Mesenteric fat pad (tissue), 1 donor: ENCODE measurements around the gene POMP. TPM values are rescaled to one million over a fixed set of nuclear protein-coding genes. Genes with fewer than 3 reads are reported as not detected.
"Not testable (repeated sequence)": the region's sequence is repeated elsewhere in the genome, so short reads cannot be mapped to it uniquely, and the experiment has no call there.

Experiments used
- DNase-seq: peaks from one replicate; pipeline ENCODE4 v3.0.0-alpha.2; 2020; ENCODE audit warnings: low spot score
- total RNA-seq: library from RNA; stranded (reverse); fragmentation: NEBNext Ultra II Directional; extraction: Animal tissue kit (Norgen Biotek cat#: 25700); gene quantifications from one replicate; pipeline ENCODE4 v1.2.1, GENCODE V29; 2021
- donor health status: DM: yes; HTN: yes; CAD: no.

POMP gene
- total RNA-seq, 1 donor from 2014 or later: 88.7 TPM

GRCh38 chr13:28693605-28694491 is 34.9 kb downstream of the POMP start:
- not testable (repeated sequence) for DNase-seq

GRCh38 chr13:28697441-28697840 is 38.5 kb downstream of the POMP start:
- DNase-seq: no peak

GRCh38 chr13:28699246-28699645 is 40.3 kb downstream of the POMP start:
- DNase-seq: no peak

- DNase-seq: no peak
These were observed 45.4 kb downstream of the POMP start for GRCh38 chr13:28704282-28704681.

- no peak for DNase-seq
These were observed 46.0 kb downstream of the POMP start for GRCh38 chr13:28704919-28705318.

- no peak for DNase-seq
These were observed 46.6 kb downstream of the POMP start for GRCh38 chr13:28705461-28706083.

GRCh38 chr13:28707629-28708427 is 48.9 kb downstream of the POMP start:
- DNase-seq: no peak

- DNase-seq: no peak
These were observed 51.2 kb downstream of the POMP start for GRCh38 chr13:28710161-28710560.

- no peak for DNase-seq
These were observed 55.7 kb downstream of the POMP start for GRCh38 chr13:28714651-28715050.

GRCh38 chr13:28716511-28716910 is 57.6 kb downstream of the POMP start:
- DNase-seq: no peak

GRCh38 chr13:28717170-28717569 is 58.2 kb downstream of the POMP start:
- no peak for DNase-seq

- DNase-seq: no peak
These were observed 59.2 kb downstream of the POMP start for GRCh38 chr13:28718196-28718542.

- DNase-seq: peak; percentile 99
These were observed 59.8 kb downstream of the POMP start, which contains the start of gene SLC46A3 for GRCh38 chr13:28718543-28719226. Gene SLC46A3 (minus strand): TSS chr13:28718970. CDS start chr13:28717998, 972 bp downstream.

GRCh38 chr13:28719227-28720055 is 60.5 kb downstream of the POMP start:
- no peak for DNase-seq

GRCh38 chr13:28723806-28724205 is 64.9 kb downstream of the POMP start:
- DNase-seq: no peak

- no peak for DNase-seq
These were observed 66.2 kb downstream of the POMP start for GRCh38 chr13:28725046-28725610.
